CD4-positive, alpha-beta T cell treated with Interleukin-15 for 1 hour (primary cell): ENCODE measurements around the gene EWSR1.
"Not testable (repeated sequence)": the region's sequence is repeated elsewhere in the genome, so short reads cannot be mapped to it uniquely, and the experiment has no call there.

Experiments
- DNase-seq: peaks from one replicate; pipeline ENCODE4 v3.0.0-alpha.2; 2020

Gene EWSR1

GRCh38 chr22:29247891-29248290, 20.2 kb upstream of the EWSR1 start:
- not testable (repeated sequence) for DNase-seq

DNA sequence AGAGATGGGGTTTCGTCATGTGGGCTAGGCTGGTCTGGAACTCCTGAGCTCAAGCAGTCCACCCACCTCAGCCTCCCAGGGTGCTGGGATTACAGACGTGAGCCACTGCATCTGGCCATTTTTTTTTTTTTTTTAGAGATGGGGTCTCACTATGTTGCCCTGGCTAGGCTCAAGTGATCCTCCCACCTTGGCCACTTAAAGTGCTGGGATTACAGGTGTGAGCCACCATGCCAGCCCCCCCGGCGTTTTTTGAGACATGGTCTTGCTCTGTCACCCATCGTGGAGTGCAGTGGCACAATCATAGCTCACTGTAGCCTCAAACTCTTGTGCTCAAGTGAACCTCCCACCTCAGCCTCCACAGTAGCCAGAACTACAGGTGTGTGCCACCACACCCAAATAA, 16.8 kb upstream of the EWSR1 start:
- no peak for DNase-seq

- no peak for DNase-seq
These were observed 15.8 kb upstream of the EWSR1 start for GRCh38 chr22:29251981-29252911.

DNA sequence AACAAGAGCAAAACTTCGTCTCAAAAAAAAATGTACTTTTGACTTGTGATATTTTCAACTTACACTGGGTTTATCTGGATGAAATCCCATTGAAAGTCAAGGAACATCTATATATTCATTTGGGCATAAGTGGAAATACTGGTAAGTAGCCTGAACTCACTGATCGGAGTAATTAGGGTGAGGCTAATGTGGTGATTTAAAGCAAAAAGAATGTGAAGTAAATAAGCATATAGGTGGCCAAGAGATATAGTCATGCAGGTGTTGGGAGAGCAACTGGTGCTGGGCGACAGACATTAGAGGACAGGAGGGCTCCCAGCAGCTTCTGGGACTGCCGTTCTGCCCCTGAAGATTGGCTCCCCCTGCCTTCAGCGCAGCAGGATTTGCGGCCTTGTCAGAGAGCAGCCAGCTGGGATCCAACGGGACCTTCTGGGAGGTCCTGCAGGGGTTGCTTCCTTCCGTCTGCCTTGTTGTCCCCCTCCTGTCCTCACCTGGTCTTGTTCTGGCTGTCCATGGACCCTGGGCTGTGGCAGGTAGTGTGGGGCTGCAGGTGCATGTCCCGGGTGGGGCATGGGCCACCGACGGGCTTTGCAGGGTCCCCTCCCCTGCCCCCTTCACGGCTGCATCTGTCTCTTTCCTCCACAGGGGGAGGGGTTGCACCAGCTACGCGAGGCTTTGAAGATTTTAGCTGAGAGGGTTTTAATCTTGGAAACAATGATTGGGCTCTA, 14.3 kb upstream of the EWSR1 start:
- DNase-seq, result no peak

GRCh38 chr22:29254286-29254660, 13.8 kb upstream of the EWSR1 start:
- no peak for DNase-seq

DNA sequence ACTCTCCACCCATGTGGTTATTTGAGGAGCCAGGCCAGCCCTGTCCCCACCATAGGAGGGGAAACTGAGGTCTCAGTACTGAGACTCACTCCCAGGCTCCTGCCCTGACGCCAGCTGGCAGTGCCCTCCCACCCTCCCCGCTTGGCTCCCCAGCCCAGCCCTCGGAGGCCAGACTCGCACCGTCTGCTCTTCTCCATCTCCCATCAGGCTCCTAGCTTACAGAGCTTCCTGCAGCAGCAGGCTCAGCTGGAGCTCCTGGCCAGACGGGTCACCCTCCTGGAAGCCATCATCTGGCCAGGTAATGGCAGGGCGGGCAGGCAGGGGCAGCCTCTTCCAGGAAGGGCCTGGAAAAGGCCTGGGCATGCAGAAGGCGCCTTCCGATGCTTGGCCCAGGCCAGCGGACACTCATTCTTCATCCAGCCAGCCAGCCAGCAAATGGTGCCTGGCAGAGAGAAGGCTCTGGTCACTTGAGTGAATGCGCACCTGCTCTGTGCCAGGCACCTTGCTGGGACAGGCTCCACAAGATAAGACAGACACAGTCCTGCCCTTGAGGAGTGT, 12.9 kb upstream of the EWSR1 start:
- no peak for DNase-seq

GRCh38 chr22:29256606-29257325, 11.3 kb upstream of the EWSR1 start:
- DNase-seq, result no peak

- DNase-seq, result no peak
These were observed 10.3 kb upstream of the EWSR1 start for GRCh38 chr22:29257751-29258181.

DNA sequence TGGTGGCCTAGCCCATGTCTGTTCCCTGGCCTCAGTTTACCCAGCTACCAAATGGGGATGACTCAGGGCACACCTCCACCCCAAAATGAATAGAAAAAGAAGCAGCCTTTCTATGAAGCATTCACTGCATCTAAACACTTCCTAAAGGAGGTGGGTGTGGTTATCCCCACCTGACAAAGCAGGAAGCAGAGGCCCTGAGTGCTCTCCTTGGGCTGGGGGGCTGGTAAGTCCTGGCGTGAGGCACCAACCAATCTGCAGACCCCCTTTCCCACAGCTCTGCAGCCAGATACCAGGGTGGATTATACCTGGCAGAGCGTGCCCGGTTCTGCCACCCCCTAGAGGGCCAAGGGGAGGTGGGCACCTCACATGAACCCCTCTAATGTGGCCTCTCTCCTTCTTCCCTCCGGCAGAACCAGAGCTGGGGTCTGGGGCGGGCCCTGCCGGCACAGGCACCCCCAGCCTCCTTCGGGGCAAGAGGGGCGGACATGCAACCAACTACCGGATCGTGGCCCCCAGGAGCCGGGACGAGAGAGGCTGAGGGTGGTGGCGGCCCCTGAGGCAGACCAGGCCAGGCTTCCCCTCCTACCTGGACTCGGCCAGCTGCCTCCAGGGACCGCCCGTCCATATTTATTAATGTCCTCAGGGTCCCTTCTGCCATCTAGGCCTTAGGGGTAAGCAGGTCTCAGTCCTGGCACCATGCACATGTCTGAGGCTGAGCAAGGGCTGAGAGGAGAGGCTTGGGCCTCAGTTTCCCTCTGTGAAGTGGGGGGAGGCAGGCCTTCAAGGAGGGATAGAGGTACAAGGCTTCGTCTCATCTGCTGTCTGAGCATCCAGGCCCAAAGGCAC, 9.4 kb upstream of the EWSR1 start:
- DNase-seq, result no peak

GRCh38 chr22:29259253-29259899, 8.7 kb upstream of the EWSR1 start:
- DNase-seq, result no peak

- DNase-seq, result no peak
These were observed 8.0 kb upstream of the EWSR1 start for GRCh38 chr22:29260031-29260560.

DNA sequence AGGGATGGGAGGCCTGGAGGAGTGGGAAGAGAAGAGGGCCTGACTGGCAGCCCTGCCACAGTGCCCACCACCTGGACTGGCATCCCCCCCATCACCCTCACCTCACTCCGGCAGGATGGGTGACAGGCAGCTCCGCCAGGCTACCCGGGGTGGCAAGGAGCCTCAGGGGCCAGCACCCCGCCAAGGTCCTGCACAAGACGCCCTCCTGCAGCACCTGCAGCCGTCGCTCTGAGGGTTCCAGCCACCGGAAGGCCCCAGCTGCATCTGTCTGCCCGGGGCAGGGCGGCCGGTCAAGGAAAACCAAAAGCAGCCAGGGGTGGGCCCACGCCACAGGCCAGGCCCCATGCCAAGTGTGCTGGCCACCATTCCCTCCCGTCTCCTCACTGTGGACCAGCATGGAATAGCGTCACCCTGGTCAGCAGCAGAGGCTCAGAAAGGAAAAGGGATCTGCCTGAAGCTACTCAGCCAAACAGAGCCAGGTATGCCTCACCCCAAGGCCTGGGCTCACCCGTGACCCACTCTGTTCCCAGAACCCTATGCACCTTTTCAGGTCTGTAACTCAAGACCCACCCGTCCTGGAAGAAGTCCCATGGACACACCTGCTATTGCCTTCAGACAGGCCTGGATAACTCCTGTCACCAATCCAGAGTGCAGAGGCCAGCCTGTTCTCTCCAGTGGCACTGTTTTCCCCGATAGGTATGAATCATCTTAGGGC, 7.3 kb upstream of the EWSR1 start:
- no peak for DNase-seq

GRCh38 chr22:29263791-29264276, 4.2 kb upstream of the EWSR1 start:
- DNase-seq, result no peak

DNA sequence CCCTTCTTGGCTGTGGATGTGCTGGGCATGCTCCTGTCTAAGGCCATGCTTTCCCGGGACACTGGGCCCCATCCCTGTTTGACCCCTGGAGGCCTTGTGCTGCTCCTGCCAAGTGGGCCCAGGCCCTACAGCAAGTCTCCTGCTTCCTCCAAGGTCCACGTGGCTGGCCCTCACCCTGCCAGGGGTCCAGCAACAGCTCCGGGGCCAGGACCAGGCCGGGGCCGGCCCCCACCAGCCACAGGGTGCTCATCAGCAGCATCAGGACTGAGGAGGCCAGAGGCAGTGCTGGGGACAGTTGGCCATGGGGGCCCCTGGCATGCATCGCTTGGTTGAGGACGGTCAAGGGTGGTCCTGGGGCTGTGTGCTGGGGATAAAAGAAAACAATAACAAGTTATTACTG, 2.8 kb upstream of the EWSR1 start:
- no peak for DNase-seq

- DNase-seq, result no peak
These were observed 2.1 kb upstream of the EWSR1 start for GRCh38 chr22:29265929-29266328.

- no peak for DNase-seq
These were observed 1.3 kb upstream of the EWSR1 start for GRCh38 chr22:29266564-29267461.

DNA sequence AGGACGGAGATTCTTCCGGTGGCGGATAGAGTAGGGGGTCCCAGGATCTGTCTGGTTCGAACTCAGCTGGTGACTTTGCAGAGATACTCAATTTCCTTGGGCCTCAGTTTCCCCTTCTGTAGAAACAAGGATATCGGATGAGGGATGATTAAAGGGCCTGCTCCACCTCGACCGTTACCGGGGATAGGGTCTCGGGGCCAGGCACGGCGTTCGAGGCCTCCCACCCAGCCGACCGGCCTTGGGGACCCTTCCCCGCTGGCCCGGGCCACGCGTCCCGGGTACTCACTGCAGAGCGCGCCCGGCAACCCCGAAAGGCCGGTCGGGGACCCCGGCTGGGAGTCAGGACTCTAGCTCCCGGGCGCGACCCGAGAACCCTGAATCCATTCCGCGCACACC, 608 bp upstream of the EWSR1 start:
- DNase-seq, result no peak

DNA sequence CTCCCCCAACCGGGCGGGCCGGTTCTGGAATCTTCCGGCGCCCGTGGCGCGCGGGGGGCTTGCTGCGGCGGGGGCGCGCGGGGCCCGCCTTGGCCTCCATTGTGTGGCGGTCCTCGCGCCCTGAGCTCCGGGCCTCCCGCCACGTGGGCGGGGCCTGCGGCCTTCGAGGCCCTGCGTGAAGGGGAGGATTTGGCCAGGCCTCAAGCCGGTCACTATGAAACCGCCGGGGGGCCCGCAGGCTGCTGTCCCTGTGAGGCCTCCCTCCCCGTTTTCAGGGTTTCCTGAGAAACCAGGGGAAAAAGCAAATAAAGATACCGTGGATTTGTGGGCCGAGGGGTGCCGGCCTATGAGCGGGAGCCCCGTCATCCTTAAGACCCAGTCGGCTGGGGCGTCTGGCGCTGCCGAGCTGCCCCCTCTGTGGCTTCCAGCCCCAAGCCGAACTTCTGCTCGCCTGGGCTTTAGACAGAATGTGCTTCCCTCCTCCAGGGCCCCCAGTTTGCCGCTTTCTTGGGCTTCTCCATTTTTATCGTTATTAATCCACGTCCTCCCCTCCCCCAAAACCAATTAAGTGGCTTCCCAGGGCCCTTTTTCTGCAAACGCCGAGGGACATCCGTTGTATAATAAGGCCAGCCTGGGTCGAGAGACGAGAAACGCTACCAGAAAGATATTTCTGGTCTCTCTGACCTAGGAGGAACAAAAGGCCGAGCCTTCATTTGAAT, 602 bp downstream of the EWSR1 start:
- peak; percentile 27 for DNase-seq

- no peak for DNase-seq
These were observed 1.1 kb downstream of the EWSR1 start for GRCh38 chr22:29269230-29269604.
